Stimulated activated CD4-positive, alpha-beta T cell treated with anti-CD3 and anti-CD28 coated beads, Interleukin-12 subunit alpha, Interleukin-12 subunit beta, amount 100 ng/mL, for 24 hours (primary cell): ENCODE results near the gene SLC35F4.

Source experiments
- DNase-seq, 2 experiments: peaks; one replicate each; pipeline ENCODE4 v3.0.0-alpha.2; 2020; ENCODE audit warnings: low read depth in 2 of 2

Gene SLC35F4

DNA sequence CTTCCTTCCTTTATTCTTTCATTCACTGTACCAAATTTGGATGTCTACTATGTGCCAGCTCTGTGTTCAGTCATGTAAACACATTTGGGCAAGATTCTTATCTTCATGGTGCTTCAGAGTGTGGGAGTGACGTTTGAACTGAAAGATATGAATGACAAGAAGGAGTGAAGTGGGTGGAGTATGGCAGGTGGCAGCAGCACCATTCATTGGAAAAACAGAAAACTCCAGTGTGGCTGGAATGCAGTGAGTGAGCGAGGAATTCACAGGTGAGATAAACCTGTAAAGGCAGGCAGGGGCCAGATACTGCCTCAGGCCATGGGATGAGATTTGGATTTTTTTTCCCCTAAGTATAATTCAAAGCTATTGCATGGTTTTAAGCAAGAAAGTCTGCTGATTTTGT is 231.6 kb downstream of the SLC35F4 start:
- DNase-seq = no peak

DNA sequence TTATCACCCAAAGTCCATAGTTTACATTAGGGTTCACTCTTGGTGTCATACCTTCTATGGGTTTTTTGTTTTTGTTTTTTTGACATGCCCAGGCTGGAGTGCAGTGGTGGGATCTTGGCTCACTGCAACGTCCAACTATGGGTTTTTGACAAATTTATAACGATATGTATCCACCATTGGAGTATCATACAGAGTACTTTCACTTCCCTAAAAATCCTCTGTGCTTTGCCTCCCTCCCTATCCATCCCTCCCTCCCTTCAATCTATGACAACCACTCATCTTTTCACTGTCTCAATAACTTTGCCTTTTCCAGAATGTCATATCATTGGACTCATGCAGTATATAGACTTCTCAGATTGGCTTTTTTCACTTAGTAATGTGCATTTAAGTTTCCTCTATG is 233.2 kb downstream of the SLC35F4 start:
- DNase-seq = no peak

DNA sequence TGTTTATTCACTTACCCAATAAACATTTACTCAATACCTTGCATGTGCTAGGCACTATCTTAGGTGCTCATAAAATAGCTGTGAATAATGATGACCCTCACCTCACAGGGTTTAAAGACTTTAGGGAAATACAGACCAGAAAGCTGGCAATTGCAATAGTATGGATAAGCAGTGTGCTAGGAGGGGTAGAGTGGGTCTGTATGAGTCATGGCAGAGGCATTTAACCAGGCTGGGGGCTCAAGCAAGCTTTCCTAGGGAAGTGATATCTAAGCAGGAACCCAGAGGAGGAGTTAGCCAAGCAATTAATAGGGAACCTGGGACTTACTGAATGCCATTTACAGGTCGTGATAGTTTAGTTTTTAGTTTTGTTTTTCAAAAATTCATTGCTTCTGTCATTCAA is 248.4 kb downstream of the SLC35F4 start:
- DNase-seq = no peak

DNA sequence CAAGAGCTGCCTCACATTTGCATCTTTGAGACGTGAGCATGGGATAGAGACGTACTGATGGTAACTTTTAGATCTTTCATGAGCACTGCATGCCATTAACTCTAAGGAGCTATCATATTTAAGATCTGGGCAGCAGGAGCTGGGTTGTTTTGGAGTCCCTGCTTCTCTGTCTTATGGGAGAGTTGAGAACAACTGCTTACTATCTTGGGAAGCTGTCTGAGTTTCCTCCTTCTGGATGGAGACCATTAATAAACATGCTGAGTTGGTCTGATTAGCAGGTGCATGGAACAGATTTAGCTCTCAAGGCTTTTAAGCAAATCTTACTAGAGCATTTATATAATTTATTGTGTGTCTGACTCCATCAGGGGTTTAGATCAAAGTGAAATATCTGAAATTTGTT is 252.9 kb downstream of the SLC35F4 start:
- DNase-seq = no peak

DNA sequence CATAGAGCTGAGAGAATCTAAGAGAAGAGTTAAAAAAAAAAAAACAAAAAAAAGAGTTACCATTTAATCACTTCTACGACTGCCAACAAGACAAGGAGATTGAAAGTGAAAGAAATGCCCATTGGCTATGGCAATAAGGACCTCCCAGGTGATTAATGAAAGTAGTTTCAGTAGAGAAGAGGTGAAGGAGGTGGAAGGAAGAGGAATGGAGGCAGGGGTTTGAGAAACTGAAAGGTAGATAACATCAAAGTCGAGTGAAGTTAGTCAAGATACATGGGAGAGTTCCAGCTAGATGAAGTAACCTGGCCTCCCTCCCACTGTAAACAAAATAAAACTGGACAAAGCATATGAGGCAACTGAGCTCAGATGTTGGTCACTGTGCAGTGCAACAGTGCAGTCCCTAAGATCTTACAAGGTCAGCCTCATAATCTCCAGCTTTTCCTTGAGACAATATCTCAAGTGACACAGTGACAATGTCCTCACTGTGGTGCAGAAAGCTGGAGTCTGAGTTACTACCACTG is 254.3 kb downstream of the SLC35F4 start:
- DNase-seq = no peak

DNA sequence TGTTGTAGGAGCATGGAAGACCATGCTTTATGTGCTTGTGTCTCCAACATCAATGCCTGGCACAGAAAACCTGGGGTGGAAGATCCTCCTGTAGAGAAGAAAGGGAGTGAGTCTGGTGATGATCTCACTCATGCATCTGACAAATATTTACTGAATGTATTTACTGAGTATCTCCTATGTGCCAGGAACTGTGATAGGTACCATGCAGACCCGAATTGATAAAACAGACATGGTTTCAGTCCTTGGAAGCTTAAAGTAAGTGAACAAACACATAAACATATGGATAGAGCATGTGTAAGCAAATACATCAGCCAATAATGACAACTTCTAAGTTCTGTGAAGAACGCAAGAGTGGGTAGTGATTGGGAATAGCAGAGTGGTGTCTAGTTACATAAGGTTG is 255.3 kb downstream of the SLC35F4 start:
- no peak for DNase-seq

DNA sequence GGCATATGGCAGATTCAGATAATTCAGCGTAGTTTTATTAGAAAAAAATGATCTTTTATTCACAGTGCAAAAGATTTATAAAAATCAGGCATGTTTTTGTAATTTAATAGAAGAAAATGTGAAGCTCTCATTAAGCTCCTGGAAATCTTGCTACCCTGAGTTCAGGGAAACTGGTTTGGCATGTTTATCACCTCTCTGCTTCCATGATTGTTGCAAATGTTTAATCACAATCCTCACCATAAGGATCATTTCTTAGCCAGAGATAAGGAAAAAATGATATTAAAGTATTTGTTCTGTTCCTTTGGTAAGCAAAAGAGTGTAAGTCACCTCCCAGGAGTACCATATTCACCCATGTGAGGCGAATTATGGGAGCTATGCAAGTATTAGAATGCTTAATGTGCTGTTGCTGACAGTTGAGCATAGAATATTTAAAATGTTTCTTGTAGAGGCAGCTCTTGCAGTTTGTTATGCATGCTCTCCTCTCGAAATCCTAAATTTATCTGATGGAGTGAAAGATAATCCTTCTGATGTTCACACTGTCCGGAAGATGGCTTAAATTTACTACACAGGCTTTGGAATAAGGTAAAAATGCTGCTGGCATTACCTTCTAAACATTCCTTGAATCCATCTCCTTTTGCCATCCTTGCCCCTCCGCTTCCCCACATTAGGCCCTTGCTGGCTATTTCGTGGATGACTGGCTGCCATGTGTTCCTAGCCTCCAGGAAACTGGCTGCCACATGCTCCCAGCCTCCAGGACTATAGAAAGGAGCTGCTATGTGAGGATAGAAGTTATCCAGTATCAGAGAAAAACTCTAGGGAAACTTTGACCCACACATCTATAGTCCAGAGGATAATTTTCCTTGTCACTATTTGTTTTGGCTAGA is 256.5 kb downstream of the SLC35F4 start:
- DNase-seq = no peak

DNA sequence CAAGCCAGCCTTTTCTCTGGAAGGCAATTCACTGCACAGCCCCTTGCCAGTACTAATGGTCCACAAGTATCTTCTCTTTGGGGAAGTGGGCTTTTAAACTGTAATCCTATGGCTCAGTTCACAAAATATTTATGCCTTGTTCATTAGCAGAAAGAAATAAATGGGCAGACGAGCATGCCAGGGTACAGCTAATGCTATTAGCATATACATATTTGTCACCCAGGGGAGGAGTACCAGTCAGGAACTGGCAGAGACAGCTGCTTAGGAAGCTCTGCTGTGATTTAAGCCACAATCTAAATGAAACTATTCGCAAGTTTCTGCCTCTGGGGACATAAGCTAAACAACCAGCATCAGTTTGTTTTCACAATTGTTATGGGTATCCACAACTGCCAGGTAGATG is 258.8 kb downstream of the SLC35F4 start:
- DNase-seq = no peak

DNA sequence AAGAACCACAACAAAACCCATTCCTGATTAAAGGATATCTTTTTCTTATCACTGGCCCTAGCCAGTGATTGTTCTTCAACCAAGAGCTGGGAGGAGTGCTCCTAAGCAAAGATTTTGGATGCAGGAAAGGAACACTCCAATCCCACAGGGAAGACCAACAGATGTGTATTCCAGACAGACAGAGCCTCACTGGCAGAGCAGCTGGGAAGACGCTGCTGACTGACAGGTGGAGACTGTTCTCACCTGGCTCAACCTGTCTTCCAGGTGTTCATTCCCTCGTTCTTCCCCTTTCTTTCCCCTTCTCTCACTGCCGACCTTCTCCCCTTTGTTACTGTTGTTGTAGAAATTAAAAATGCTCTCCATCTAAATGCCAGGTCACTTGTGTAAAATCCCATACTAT is 282.5 kb downstream of the SLC35F4 start:
- DNase-seq = no peak

DNA sequence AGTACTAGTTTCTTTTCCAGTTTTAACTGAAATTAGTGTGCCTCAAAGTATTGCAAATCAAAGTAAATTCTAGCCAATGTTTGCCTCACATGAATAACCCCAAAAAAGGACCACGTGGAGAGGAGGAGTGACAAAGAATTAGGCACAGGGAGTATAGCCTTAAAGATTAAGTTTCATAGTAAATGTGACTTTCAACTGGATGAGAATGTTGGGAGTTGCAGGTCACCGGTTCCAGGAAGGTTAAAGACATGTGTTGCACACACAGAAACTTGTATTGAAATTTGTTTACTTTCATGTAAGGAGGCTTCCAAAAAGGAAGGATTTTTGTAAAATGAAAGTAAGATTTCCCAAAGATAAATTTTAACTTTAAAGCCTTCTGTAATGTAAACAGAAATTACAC is 283.1 kb downstream of the SLC35F4 start:
- no peak for DNase-seq

DNA sequence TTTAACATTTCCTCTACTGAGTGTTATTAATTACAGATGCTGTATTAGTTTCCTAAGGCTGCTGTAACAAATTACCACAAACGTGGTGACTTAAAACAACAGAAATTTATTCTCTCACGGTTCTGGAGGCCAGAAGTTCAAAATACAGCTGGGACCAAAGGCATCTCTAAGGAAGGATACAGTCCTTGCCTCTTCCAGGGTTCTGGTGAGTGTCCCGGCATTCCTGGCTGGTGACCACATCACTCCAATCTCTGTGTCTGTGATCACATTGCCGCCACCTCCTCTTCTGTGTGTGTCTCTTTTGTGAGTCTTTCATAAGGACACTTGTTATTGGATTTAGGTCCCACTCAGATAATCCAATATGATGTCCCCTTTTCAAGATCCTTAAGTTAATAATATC is 287.1 kb downstream of the SLC35F4 start:
- DNase-seq = no peak

DNA sequence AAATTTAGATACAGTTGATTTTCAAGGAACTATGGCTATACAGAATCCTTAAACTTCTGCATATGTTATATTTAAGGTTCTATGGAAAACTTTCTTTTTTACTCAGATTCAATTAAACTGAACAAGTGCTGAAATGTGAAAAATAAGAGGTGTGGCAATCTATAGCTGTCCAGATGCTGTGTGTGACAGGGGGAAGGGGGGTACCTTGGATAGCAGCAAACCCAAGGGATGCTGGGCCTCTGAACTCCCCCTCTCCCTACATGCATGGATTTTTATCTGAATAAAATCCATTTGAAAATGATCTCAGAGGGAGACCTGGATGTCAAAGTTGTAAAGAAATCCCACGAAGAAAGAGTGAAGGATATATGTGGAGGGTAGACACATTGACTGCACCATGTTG is 289.4 kb downstream of the SLC35F4 start:
- no peak for DNase-seq

DNA sequence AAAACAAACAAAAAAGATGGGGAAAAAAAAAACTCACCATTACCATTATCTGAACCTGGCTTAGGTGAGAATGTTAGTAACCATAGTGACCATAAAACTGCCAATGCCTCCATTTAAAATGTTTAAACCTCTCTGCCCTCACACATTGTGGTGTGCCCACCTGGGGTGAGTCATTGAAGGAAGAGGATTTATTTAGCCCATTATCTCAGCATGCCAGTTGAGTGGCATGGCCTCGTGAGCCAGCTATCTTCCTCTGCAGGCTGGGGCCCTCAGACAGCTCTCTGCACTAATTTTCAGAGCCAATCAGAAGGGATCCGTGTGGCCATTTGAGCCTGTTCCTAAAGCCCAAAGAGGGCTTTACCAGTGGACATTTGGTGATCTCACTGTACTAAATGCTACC is 290.4 kb downstream of the SLC35F4 start:
- no peak for DNase-seq

DNA sequence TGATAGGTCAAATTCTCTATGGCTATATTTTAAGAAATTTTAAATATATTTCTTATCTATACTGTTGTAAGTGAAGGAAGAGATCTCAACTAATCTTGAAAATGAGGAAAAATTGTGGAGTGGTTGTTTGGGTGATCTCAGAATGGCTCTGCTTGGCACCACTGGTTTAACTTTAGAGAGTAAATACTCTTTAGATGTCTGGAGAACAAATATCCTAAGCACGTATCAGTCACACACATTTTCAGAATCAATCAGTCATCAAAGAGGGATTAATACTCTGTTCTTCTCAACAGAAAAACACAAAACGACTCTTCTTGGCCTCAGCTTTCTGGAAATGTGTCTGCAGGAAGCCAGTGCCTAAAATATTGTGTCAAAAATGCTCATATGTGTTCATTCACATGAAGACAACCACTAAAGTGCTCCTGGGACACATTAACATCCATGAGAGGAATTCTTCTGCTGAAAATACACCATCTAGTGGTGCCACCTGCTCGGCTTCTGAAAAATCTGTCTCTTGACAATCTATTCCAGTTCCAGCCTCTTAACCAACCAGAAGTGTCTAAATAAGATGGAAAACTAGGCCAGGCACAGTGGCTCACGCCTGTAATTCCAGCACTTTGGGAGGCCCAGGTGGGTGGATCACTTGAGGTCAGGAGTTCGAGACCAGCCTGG is 291.1 kb downstream of the SLC35F4 start:
- DNase-seq = no peak

DNA sequence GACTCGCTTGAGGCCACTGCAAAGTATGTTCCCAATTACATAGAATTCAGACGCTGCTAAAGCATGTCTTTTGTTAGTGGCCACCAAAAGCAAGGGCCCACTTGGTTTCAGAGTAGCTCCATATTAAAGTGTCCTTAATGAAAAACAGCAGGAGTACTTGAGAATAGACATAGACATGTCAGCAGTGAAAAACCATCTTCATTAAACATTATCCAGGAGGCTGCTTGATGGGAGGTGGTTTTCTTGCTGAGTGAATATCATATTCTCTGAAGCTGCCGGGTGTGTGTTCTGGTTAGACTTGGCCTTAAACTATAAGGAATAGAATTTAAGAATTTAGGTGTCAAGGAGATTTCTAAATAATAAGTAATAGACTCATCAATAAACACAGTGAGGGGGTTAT is 292.7 kb downstream of the SLC35F4 start:
- DNase-seq = no peak

DNA sequence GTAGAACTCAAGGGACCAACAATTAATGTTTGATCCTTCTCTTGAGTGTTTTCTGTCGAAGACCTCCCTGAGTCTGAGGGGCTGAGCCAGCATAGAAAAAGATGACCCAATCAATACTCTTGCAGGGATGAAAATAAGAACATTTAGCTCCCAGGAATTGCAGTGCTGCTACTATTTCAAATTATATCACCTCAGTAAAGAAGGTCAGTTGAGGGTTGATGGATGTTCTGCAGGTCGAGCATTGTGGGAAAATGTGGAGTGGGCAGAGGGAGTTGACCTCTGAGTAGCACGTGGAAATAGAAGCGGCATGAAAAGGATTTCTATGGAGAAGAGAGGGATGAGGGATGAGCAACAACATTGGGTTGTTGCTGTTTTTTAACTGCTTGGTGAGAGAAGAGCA is 297.3 kb downstream of the SLC35F4 start:
- DNase-seq = no peak

DNA sequence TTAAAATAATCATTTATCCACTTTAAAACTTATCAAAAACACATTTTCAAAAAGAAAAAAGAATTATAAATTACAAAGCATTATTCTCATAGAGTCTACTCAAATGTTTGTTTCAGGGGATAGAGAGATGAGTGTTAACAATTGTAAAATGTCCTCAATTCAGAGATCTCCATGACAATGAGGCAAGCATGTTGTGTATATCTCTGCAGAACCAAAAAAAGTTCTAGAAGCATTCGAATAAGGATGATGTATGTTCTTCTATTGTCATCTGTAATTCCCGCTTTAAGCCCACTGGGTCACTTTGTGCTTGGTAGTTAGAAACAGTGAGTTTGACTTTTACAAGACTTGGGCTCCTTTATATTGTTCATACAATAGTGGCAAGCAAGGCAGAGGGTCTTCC is 298.7 kb downstream of the SLC35F4 start:
- no peak for DNase-seq

DNA sequence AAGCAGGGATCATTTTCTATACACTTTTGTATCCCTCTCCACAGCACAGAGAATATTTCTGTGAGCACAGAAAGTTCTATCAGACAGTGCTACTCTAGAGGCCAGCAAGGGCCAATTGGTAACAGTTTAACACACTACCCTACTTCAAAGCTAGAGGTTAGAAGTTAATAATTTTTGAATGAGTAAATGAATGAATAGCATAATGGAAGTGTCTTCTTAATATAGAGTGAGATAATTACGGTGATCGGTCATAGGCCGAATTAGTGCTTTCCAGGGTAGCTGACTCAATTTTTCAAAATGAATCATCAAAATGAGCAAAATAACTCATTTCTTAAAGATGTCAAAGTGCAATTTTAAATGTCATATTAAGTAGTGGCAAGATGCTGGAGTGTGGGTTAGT is 305.2 kb downstream of the SLC35F4 start:
- DNase-seq = no peak

DNA sequence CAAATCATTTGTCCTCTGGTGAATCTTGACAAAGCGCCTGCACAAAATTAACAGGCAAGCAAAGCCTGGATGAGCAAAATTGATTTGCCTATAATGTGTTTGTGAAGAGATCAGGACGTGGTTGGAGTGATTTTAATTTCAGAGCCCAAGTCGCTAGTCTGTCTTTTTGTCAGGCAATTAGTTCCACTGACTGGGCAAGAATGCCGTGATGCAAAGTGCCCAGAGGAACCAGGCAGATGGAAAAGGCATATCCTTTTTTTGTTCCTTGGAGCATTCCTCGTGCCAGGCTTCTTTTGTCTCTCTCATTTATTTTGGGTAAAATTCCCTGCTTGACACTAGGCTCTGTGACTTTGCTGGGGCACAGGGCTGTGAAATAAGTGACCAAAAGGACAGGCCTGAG is 306.3 kb downstream of the SLC35F4 start:
- DNase-seq = no peak

DNA sequence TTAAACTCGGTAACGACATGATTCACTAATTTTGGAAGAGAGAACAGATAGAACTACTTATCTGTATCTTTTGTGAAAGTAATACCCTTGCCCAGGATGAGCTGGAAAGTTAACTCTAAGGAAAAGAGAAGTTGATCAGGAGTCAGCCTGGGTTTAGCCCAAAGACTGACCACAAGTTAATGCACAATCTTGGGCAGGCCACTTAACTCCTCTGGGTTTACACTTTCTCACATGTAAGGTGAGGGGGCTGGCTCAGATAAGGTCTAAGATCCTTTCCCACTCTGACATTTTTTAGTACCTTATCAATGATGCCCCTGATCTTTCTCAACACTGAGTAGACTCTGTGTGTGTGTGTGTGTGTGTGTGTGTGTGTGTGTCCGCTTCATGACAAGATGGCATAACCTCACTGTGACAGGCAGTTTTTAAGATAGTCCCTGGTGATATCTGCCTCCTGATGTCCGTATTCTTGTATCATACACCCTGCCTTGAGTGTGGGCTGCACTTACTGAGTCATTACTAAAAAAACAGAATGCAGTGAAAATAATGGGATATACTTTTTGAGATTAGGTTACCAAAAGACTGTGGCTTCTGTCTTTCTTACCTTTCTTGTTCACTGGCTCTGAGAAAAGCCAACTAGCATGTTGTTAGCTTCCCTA is 316.0 kb downstream of the SLC35F4 start:
- no peak for DNase-seq

DNA sequence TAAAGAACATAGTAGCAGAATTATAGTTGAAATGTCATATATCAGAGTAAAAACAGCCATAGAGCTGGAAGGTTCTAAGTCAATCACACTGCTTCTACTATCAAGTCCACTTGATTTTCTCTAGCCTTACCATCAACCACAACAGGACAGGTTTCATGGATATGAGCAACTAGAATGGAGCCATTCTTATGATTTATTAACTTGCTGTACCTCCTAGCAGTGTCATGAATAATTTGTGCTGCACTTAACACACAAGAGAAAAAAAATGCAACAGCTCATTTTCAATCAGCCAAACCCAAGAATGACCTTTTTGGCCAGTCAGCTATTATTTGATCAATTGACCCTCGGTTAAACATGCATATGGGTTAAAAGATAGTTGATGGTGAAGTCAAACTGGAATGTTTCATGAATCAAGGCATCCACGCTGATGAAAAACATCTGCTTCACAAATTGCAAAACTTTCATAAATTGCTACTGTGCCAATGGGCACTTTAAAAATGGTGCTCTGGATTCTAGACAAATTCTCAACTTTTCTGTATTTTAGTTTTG is 316.8 kb downstream of the SLC35F4 start:
- no peak for DNase-seq

DNA sequence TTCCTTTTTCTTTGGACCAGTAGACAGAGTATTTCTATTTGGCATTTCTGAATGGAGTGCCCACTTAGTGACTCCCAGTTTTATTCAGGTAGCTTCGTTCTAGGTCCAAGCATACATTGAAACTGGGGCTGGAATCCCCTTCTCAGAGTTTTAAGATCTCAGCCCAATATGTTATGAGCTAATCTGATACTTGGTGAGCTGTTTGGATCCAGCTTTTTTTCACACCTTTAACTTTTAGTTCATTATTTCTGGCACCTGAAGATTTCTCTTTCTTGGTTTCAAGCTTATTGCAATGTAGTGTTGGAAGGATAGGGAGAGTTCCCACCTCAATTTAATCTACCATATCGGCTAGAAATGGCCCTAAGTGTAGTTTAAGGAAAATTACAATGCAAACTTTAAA is 318.8 kb downstream of the SLC35F4 start:
- no peak for DNase-seq
